ENCODE data around the gene NRDE2.

NRDE2 gene, protein sequence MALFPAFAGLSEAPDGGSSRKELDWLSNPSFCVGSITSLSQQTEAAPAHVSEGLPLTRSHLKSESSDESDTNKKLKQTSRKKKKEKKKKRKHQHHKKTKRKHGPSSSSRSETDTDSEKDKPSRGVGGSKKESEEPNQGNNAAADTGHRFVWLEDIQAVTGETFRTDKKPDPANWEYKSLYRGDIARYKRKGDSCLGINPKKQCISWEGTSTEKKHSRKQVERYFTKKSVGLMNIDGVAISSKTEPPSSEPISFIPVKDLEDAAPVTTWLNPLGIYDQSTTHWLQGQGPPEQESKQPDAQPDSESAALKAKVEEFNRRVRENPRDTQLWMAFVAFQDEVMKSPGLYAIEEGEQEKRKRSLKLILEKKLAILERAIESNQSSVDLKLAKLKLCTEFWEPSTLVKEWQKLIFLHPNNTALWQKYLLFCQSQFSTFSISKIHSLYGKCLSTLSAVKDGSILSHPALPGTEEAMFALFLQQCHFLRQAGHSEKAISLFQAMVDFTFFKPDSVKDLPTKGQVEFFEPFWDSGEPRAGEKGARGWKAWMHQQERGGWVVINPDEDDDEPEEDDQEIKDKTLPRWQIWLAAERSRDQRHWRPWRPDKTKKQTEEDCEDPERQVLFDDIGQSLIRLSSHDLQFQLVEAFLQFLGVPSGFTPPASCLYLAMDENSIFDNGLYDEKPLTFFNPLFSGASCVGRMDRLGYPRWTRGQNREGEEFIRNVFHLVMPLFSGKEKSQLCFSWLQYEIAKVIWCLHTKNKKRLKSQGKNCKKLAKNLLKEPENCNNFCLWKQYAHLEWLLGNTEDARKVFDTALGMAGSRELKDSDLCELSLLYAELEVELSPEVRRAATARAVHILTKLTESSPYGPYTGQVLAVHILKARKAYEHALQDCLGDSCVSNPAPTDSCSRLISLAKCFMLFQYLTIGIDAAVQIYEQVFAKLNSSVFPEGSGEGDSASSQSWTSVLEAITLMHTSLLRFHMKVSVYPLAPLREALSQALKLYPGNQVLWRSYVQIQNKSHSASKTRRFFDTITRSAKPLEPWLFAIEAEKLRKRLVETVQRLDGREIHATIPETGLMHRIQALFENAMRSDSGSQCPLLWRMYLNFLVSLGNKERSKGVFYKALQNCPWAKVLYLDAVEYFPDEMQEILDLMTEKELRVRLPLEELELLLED

DNA sequence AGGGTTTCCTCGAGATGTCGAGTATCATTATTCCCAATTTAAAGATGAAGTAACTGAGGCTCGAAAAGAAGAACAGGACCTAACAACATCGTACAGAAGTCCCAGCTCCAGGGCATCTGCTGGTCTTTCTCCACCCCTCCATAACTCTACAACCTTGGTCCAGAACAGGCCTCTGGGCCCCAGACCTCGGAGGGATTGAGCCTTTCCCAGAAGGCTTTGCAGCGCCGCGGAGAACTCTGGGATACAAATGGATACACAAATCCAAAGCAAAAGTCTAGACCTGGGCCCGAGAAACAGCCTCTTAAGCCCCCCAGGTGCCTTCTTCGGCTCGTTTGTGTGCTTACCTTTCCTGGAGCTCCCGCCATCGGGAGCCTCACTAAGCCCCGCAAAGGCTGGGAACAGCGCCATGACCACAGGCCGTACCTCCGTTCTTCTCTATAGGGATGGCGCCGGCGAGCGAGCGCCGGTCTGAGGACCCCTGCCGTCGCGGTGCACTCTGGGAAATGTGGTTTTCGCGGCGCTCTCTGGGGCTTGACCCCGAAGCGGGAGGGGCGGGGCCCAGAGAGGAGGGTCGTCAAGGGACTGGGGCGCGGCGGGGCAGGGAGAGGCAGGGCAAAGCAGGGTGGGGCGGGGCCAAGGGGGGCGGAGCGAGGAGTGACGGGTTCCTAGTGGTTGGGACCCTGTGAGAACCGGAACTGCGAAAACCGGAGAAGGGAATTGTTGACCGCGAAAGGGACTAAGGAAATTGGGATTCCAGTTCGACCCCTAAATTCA, at the start of gene NRDE2:
Gene NRDE2 (minus strand): TSS at position 445 of the 774 bp plus-strand sequence. CDS start 37 bp downstream, at position 408.
- peak; percentile 97 for DNase-seq (ENCODE audit: low read depth)

DNA sequence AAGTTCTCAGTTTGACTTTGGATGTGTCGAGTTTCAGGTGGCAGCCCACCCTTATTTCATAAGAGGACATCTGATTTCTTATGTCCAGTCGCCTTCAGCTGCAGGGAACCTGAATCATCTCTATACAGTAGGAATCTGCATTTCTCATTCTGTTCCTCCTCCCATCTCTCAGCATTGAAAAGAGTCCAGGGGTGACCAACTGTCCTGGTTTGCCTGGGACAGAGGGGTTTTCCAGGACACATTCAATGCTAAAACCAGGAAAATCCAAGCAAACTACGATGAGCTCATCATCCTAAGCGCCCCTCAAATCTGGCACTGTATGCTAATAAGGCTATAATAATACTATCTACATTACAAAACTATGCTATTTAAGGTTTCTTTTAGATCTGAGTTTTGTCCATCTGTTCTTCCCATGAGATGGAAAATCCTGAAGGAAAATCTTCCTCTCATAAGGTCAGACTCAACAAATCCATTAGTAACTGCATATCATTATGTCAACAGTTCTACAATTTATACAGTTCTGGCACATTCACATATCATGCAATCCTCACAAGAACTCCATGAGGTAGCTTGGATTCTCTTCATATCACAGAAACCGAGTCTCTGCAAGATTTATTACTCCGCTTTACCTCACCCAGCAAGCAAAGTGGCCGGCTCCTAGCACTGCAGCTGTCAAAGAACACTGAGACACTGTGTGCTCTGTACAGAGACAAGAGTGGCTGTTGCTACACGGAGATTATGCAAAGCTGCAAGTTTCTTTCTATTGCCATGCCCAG, 49.5 kb upstream of the NRDE2 start:
- no peak for DNase-seq (ENCODE audit: low read depth)

- DNase-seq (ENCODE audit: low read depth): no peak
Measured at GRCh38 chr14:90379106-90379505, 47.4 kb upstream of the NRDE2 start.

DNA sequence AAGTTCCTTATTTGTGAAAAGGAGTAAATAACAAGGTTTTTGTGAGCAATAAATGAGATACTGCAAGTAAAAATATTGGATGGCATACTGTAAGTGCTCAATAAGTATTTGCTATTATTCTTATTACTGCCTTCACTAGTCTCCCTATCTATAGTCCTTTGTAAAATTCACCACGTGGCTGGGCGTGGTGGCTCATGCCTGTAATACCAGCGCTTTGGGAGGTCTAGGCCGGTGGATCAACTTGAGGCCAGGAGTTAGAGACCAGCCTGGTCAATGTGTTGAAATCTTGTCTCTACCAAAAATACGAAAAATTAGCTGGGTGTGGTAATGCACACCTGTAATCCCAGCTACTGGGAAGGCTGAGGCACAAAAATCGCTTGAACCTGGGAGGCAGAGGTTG, 46.5 kb upstream of the NRDE2 start:
- no peak for DNase-seq (ENCODE audit: low read depth)

DNA sequence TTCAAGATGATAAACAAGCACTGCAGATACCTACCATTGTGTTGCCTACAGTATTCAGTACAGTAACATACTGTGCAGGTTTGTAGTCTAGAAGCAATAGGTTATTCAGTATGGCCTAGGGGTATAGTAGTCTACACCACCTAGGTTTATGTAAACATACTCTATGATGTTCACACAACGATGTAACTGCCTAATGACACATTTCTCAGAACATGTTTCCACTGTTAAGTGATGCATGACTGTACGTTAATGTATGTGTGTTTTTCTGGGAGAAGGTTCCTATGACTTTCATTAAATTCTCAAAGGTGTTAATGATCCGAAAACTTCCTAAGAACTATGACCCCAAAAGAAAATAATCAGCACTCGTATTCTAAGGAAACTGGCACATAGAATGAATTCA, 44.2 kb upstream of the NRDE2 start:
- peak; percentile 13 for DNase-seq (ENCODE audit: low read depth)

GRCh38 chr14:90374813-90375212, 43.1 kb upstream of the NRDE2 start:
- no peak for DNase-seq (ENCODE audit: low read depth)

DNA sequence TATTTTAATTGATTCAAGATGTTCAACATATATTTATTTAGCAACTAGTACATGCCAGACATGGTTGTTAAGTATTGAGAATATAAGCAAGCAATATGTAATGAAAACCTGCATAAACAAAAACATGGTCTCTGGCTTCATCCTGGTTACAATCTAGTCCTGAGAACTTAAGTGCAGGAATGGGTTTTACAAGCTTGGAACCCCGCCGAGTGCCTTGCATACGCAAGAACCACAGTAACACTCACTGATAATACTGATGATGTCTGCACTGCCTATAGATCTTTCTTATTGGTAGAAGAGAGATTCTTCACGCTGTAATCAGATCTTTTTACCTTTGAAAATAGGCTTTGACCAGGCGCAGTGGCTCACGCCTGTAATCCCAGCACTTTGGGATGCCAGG, 42.1 kb upstream of the NRDE2 start:
- no peak for DNase-seq (ENCODE audit: low read depth)

DNA sequence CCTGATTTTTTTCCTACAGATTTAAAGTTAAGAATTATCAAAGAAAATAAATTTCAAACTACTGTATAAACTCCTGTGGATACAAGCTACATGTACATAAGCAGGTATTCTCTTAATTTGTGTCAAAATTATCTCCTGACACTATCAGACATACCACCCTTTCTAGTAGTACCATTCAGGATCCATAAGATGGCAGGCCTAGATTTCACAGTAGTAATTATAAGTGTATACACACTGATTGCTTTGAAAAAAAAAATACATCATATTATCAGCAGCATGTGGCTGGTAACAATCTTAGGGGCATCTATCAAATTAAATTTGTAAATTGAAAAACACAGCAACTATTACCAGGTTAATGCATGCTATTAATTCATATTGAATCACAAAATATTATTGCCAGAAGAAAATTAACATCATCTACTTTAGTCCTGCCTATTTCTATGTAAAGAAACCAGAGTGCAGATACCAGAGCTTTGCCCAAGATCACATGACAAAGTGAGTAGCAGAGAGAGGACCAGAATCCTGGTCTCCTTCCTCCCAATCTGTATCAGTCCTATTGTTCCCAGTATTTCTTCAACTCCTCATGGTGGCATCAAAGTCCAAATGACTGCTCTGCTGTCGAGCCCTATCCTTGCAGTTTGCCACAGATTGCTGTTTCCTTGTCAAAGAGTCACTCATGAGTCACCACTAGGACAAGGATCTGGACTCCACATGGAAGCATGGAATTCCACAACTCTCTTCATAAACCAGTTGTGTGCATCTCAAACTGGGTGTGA, 37.4 kb upstream of the NRDE2 start:
- peak; percentile 62 for DNase-seq (ENCODE audit: low read depth)

- DNase-seq (ENCODE audit: low read depth): no peak
Measured at GRCh38 chr14:90362558-90362896, 30.8 kb upstream of the NRDE2 start.

DNA sequence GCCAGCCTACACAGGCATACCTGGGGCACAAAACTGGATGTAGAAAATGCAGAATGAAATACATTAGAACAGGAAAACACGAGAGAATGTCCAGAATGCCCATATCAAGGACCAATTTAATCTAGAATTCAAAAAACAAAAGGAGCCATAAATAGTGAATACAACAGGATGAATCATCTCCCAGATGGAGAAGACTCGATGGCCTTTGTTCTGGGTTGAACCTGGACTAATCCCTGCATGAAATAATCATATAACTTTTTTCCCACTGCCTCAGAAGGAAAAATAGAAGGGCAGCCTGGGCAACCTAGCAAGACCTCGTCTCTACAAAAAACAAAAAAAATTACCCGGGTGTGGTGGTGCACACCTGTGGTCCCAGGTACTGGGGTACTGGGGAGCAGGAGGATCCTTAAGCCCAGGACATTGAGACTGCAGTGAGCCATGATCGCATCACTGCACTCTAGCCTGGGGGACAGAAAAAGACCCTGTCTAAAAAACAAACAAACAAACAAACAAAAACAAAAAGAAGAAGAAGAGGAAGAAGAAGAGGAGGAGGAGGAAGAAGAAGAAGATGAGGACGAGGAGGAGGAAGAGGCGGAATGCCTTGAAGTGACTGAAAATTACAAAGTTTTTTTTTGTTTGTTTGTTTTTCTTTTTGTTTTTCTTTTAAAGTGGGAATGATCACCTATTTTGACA, 30.3 kb upstream of the NRDE2 start:
- DNase-seq (ENCODE audit: low read depth): no peak

DNA sequence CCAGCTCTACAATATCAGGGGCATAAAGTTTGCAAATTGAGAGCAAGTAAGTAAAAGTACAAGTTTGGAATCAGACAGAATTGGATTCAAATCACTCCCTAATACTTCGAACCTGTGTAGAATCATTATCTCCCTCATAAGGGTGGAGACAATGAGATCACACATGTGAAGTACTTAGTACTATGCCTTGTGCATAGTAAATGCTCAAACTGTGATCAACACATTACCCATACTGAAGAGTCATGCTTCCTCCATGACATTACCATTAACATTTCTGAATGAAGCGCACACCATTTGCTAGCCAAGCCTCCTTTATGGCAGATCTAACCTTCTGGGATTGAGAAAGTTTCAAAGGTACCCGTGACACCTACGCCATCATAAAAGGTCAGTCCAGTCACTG, 26.6 kb upstream of the NRDE2 start:
- no peak for DNase-seq (ENCODE audit: low read depth)

GRCh38 chr14:90356925-90357324, 25.2 kb upstream of the NRDE2 start:
- no peak for DNase-seq (ENCODE audit: low read depth)

- DNase-seq (ENCODE audit: low read depth): peak; percentile 43
Measured at GRCh38 chr14:90355540-90356518, 24.1 kb upstream of the NRDE2 start.

- no peak for DNase-seq (ENCODE audit: low read depth)
Measured at GRCh38 chr14:90354551-90355298, 23.0 kb upstream of the NRDE2 start.

GRCh38 chr14:90349739-90350138, 18.0 kb upstream of the NRDE2 start:
- no peak for DNase-seq (ENCODE audit: low read depth)

- DNase-seq (ENCODE audit: low read depth): no peak
Measured at GRCh38 chr14:90348270-90348669, 16.5 kb upstream of the NRDE2 start.

DNA sequence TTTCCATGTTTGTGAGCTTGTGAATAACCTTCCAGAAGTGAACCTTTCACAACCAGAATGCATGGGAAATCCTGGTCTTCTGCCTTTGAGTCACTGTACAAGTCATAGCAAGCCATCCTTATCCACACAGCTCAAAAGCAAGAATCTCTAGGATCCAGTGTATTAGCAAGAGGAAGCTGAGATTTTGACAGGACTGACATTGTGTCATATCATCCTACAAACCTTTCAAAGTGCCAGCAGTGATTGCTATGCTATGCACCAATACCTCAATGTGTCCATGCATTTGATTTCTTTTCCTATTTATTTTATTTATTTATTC, 13.5 kb upstream of the NRDE2 start:
- DNase-seq (ENCODE audit: low read depth): peak; percentile 16

Data from ELR (cell line).